Kidney (tissue), 14 donors: ENCODE results near the gene LMO3. TPM values are rescaled to one million over a fixed set of nuclear protein-coding genes. Genes with fewer than 3 reads are reported as not detected.

Experiments
- DNase-seq, 5 donors: peaks; one replicate each; pipeline ENCODE4 v3.0.0-alpha.2; 2013 to 2020
- FAIRE-seq: peaks from 2 replicates; lab custom pipeline; 2012; peaks lifted over from hg19 to GRCh38; lab: Jason Lieb, UNC
- H3K27ac ChIP-seq, 2 donors: one replicate each; pipeline ENCODE4 v1.7.0; 2013; ENCODE audit warnings: low read depth in 2 of 2, low read length in 2 of 2, inconsistent platforms in 1 of 2
- H3K27me3 ChIP-seq: one replicate; pipeline ENCODE4 v1.7.1; 2013; ENCODE audit warnings: low read length, inconsistent platforms; ENCODE audit not compliant: control insufficient read depth, insufficient read depth
- H3K36me3 ChIP-seq, 3 donors: one replicate each; pipeline versions ENCODE4 v1.7.0 to v1.7.1; 2013; ENCODE audit warnings: low read length in 3 of 3, control low read depth in 1 of 3, inconsistent platforms in 1 of 3; ENCODE audit not compliant: insufficient read depth in 3 of 3, control insufficient read depth in 2 of 3
- H3K4me1 ChIP-seq, 3 donors: one replicate each; pipeline versions ENCODE4 v1.7.0 to v1.7.1; 2013; ENCODE audit warnings: low read length in 3 of 3, inconsistent platforms in 1 of 3, low read depth in 1 of 3; ENCODE audit not compliant: control insufficient read depth in 2 of 3, insufficient read depth in 2 of 3
- H3K4me3 ChIP-seq, 3 donors: one replicate each; pipeline versions ENCODE4 v1.7.0 to v1.8.1; 2013; ENCODE audit warnings: low read length in 3 of 3, control low read depth in 1 of 3, inconsistent platforms in 1 of 3
- H3K9ac ChIP-seq, 3 donors: one replicate each; pipeline versions ENCODE4 v1.7.0 to v1.7.1; 2013; ENCODE audit warnings: low read length in 3 of 3, control low read depth in 1 of 3, inconsistent platforms in 1 of 3
- H3K9me3 ChIP-seq, 3 donors: one replicate each; pipeline versions ENCODE4 v1.7.0 to v1.7.1; 2013; ENCODE audit warnings: low read length in 3 of 3, control low read depth in 1 of 3, inconsistent platforms in 1 of 3; ENCODE audit not compliant: control insufficient read depth in 2 of 3, insufficient read depth in 1 of 3
- intact Hi-C: fragments of 100-400 bp; cut with DNase I; formaldehyde crosslinking; loops from one replicate; pipeline ENCODE4 v1.11.1; 2022
- polyA plus RNA-seq: library from polyadenylated mRNA; stranded (reverse); fragments of 350-450 nt; fragmentation: Illumina TruSeq; extraction: RNeasy Lipid Tissue Mini Kit (QIAGEN cat#74804); gene quantifications from one replicate; pipeline ENCODE4 v1.2.3, GENCODE V29; 2014; ENCODE audit warnings: low read depth, low replicate concordance; ENCODE audit not compliant: insufficient read depth
- total RNA-seq: library from RNA; stranded (reverse); fragmentation: NEBNext Ultra II Directional; extraction: Animal tissue kit (Norgen Biotek cat#: 25700); gene quantifications from one replicate; pipeline ENCODE4 v1.2.1, GENCODE V29; 2021
- TF ChIP-seq, protein P1 (sequence below): IDR thresholded peaks from 3 replicates; pipeline ENCODE4 v1.5.1; 2012; ENCODE audit warnings: mild to moderate bottlenecking, moderate library complexity, borderline replicate concordance; ENCODE audit not compliant: insufficient read depth; ENCODE audit errors: extremely low read depth
- donor health status: control.
- donor health status: control.
- donor health status: control.
- donor health status: control.
- donor health status: control.
- donor health status: DM: yes; HTN: yes; CAD: no.
- donor health status: Normal renal cell carcinoma (clear cell type).

LMO3 gene
- total and polyA plus RNA-seq, 2 donors from 2014 or later, result 3.7 to 4.6 TPM

DNA sequence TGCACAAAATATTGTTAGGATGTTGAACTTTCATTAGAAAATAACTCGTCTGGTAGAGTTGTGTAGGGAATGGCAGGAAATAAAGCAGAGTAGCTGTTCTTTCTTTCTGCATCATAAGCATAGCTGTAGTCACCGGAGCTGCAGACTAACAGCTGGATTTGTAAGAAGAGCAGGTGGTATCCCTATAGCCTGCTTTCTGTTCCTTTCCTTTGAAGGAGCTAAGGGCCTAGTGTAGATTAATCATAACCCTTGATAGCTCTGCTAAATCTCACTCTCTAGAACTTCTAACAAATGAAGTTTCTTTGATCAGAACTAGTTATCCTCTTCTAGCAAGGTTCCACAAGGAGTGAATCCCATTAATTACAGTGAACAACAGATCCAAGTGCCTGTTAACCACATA is 3.5 kb downstream of the LMO3 start:
- Histone ChIP-seq H3K27me3 (peaks cover 12% of the 10 kb centered on the region), H3K27ac (no peak overlapping the region), H3K9ac (no peak overlapping the region), H3K9me3 (no peaks in the 10 kb centered on the region), H3K4me1 (peaks cover 0 to 6% (median 3%) of the 10 kb centered on the region in 3 donors), H3K36me3 (no peaks in the 10 kb centered on the region), H3K4me3 (no peak overlapping the region)
- TF ChIP-seq, protein P1, sequence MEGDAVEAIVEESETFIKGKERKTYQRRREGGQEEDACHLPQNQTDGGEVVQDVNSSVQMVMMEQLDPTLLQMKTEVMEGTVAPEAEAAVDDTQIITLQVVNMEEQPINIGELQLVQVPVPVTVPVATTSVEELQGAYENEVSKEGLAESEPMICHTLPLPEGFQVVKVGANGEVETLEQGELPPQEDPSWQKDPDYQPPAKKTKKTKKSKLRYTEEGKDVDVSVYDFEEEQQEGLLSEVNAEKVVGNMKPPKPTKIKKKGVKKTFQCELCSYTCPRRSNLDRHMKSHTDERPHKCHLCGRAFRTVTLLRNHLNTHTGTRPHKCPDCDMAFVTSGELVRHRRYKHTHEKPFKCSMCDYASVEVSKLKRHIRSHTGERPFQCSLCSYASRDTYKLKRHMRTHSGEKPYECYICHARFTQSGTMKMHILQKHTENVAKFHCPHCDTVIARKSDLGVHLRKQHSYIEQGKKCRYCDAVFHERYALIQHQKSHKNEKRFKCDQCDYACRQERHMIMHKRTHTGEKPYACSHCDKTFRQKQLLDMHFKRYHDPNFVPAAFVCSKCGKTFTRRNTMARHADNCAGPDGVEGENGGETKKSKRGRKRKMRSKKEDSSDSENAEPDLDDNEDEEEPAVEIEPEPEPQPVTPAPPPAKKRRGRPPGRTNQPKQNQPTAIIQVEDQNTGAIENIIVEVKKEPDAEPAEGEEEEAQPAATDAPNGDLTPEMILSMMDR, result no peak
- DNase-seq, result no peak
- FAIRE-seq, result no peak
- intact Hi-C loops, result no loop called here

- Histone ChIP-seq H3K36me3 (no peaks in the 10 kb centered on the region), H3K27ac (no peak overlapping the region), H3K4me3 (no peak overlapping the region), H3K27me3 (peaks cover 4% of the 10 kb centered on the region), H3K9ac (no peak overlapping the region), H3K4me1 (peaks cover 0 to 2% (median 0%) of the 10 kb centered on the region in 3 donors), H3K9me3 (no peaks in the 10 kb centered on the region)
- TF ChIP-seq, protein P1, result no peak
- FAIRE-seq (no peak), DNase-seq (no peak)
- intact Hi-C loops, result no loop called here
These were observed 5.4 kb downstream of the LMO3 start for GRCh38 chr12:16600525-16600924.

- Histone ChIP-seq H3K4me3 (no peak overlapping the region), H3K9me3 (no peaks in the 10 kb centered on the region), H3K4me1 (no peaks in the 10 kb centered on the region), H3K27me3 (peaks cover 2% of the 10 kb centered on the region), H3K9ac (no peak overlapping the region), H3K36me3 (no peaks in the 10 kb centered on the region), H3K27ac (no peak overlapping the region)
- TF ChIP-seq, protein P1, result no peak
- intact Hi-C loops, result no loop called here
- FAIRE-seq (no peak), DNase-seq (no peak)
These were observed 6.9 kb downstream of the LMO3 start for GRCh38 chr12:16599081-16599480.

DNA sequence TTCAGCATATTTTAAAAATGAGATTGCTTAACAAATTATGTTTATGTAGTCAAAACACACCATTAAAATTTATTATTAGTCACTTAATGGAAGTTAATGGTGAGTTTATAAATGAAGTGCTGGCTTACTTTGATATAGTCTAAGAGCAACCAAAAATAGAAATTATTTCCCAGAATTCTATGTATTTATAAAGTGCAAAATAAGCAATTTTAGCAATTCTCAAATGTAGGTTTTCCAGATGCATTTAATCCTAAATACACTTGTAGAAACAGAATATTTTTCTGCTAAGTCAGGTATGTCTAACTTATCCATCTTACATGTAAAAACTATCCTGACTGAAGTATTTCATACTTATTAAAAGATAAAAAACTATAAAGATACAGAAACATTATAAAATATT is 11.2 kb downstream of the LMO3 start:
- Histone ChIP-seq H3K4me1 (no peaks in the 10 kb centered on the region), H3K9me3 (no peaks in the 10 kb centered on the region), H3K36me3 (no peaks in the 10 kb centered on the region), H3K27me3 (no peaks in the 10 kb centered on the region), H3K9ac (no peak overlapping the region), H3K4me3 (no peak overlapping the region), H3K27ac (no peak overlapping the region)
- intact Hi-C loops, result no loop called here
- FAIRE-seq, result peak; percentile 59
- DNase-seq, result no peak
- TF ChIP-seq, protein P1, result no peak
